ENCODE data around the gene GLRX2.

- TF ChIP-seq POLR2A (IDR thresholded peaks at IDR 0.05) = no peak
- TF ChIP-seq, protein P1, sequence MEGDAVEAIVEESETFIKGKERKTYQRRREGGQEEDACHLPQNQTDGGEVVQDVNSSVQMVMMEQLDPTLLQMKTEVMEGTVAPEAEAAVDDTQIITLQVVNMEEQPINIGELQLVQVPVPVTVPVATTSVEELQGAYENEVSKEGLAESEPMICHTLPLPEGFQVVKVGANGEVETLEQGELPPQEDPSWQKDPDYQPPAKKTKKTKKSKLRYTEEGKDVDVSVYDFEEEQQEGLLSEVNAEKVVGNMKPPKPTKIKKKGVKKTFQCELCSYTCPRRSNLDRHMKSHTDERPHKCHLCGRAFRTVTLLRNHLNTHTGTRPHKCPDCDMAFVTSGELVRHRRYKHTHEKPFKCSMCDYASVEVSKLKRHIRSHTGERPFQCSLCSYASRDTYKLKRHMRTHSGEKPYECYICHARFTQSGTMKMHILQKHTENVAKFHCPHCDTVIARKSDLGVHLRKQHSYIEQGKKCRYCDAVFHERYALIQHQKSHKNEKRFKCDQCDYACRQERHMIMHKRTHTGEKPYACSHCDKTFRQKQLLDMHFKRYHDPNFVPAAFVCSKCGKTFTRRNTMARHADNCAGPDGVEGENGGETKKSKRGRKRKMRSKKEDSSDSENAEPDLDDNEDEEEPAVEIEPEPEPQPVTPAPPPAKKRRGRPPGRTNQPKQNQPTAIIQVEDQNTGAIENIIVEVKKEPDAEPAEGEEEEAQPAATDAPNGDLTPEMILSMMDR (IDR thresholded peaks at IDR 0.05) = no peak
Measured at GRCh38 chr1:193108471-193108870, 3.3 kb upstream of the GLRX2 start.

Data from uterus (tissue), 2 donors.